ENCODE results near the gene GALNT18. TPM values are rescaled to one million over a fixed set of nuclear protein-coding genes. Genes with fewer than 3 reads are reported as not detected.
"Not testable (repeated sequence)": the region's sequence is repeated elsewhere in the genome, so short reads cannot be mapped to it uniquely, and the experiment has no call there.

GALNT18 gene
- total RNA-seq, 3 donors from 2014 or later (not counting 1 experiment from before 2014, with no cell fraction given), result 0.18 to 0.42 (median 0.38) TPM

GRCh38 chr11:11450744-11451362 is 171.0 kb downstream of the GALNT18 start:
- Histone ChIP-seq H3K36me3 (ENCODE audit: control insufficient read depth, insufficient read depth, low read length) (no peaks in the 10 kb centered on the region), H3K9me3 (ENCODE audit: control insufficient read depth, insufficient read depth, low read length) (no peaks in the 10 kb centered on the region), H3K27me3 (ENCODE audit: control insufficient read depth, insufficient read depth, low read length) (no peaks in the 10 kb centered on the region), H3K4me1 (ENCODE audit: control insufficient read depth, insufficient read depth, low read length) (no peaks in the 10 kb centered on the region), H3K4me3 (ENCODE audit: low read length) (no peak overlapping the region), H3K27ac (ENCODE audit: low read length) (no peak overlapping the region)
- DNase-seq (no peak), ATAC-seq (no peak)
- Mint-ChIP-seq H3K4me1 (peaks cover 0 to 4% of the 10 kb centered on the region in 2 donors), H3K27ac (no peak overlapping the region), H3K27me3 (ENCODE audit: low read depth in 2 of 2) (peaks cover 0 to 3% of the 10 kb centered on the region in 2 donors), H3K36me3 (no peaks in the 10 kb centered on the region), H3K9me3 (no peaks in the 10 kb centered on the region), H3K4me3 (no peak overlapping the region)
- intact Hi-C loops (cut with micrococcal nuclease), result no loop called here
- 92% methylated on average over 3 of the region's 5 CpGs for WGBS (ENCODE audit: insufficient coverage)
- TF ChIP-seq CTCF (IDR thresholded peaks at IDR 0.05), result no peak

GRCh38 chr11:11449327-11449726 is 172.5 kb downstream of the GALNT18 start:
- H3K27me3 ChIP-seq (ENCODE audit: control insufficient read depth, insufficient read depth, low read length), result no peaks in the 10 kb centered on the region
- no peaks in the 10 kb centered on the region for H3K4me1 ChIP-seq (ENCODE audit: control insufficient read depth, insufficient read depth, low read length)
- H3K36me3 ChIP-seq (ENCODE audit: control insufficient read depth, insufficient read depth, low read length), result no peaks in the 10 kb centered on the region
- H3K9me3 Mint-ChIP-seq, result no peaks in the 10 kb centered on the region
- intact Hi-C loops (cut with micrococcal nuclease), result no loop called here
- no peak overlapping the region for H3K4me3 ChIP-seq (ENCODE audit: low read length)
- ATAC-seq, result no peak
- H3K27me3 Mint-ChIP-seq (ENCODE audit: low read depth in 2 of 2), result no peaks in the 10 kb centered on the region
- no peaks in the 10 kb centered on the region for H3K9me3 ChIP-seq (ENCODE audit: control insufficient read depth, insufficient read depth, low read length)
- TF ChIP-seq CTCF (IDR thresholded peaks at IDR 0.05), result no peak
- WGBS (ENCODE audit: insufficient coverage), result 91% methylated on average over 3 of the region's 3 CpGs
- H3K27ac ChIP-seq (ENCODE audit: low read length), result no peak overlapping the region
- H3K4me1 Mint-ChIP-seq, result peaks cover 0 to 4% of the 10 kb centered on the region in 2 donors
- H3K27ac Mint-ChIP-seq, result no peak overlapping the region
- H3K36me3 Mint-ChIP-seq, result no peaks in the 10 kb centered on the region
- no peak for DNase-seq
- H3K4me3 Mint-ChIP-seq, result no peak overlapping the region

- no peak overlapping the region for H3K27ac Mint-ChIP-seq
- intact Hi-C loops (cut with micrococcal nuclease), result no loop called here
Observed at GRCh38 chr11:11448626-11449025, 173.2 kb downstream of the GALNT18 start.

GRCh38 chr11:11447601-11448000 is 174.2 kb downstream of the GALNT18 start:
- 93% methylated on average over 2 of the region's 3 CpGs for WGBS (ENCODE audit: insufficient coverage)
- intact Hi-C loops (cut with micrococcal nuclease); H3K9me3 ChIP-seq (ENCODE audit: control insufficient read depth, insufficient read depth, low read length); H3K4me3 Mint-ChIP-seq; H3K4me1 Mint-ChIP-seq; H3K9me3 Mint-ChIP-seq; H3K27ac ChIP-seq (ENCODE audit: low read length); ATAC-seq; H3K4me3 ChIP-seq (ENCODE audit: low read length); H3K27ac Mint-ChIP-seq; H3K36me3 Mint-ChIP-seq; H3K27me3 ChIP-seq (ENCODE audit: control insufficient read depth, insufficient read depth, low read length); H3K27me3 Mint-ChIP-seq (ENCODE audit: low read depth in 2 of 2); H3K36me3 ChIP-seq (ENCODE audit: control insufficient read depth, insufficient read depth, low read length); H3K4me1 ChIP-seq (ENCODE audit: control insufficient read depth, insufficient read depth, low read length); DNase-seq: not testable (repeated sequence)

More at GRCh38 chr11:11448626-11449025, 173.2 kb downstream of the GALNT18 start:
- Histone ChIP-seq H3K27ac (ENCODE audit: low read length) (no peak overlapping the region), H3K4me1 (ENCODE audit: control insufficient read depth, insufficient read depth, low read length) (no peaks in the 10 kb centered on the region), H3K4me3 (ENCODE audit: low read length) (no peak overlapping the region), H3K27me3 (ENCODE audit: control insufficient read depth, insufficient read depth, low read length) (no peaks in the 10 kb centered on the region), H3K36me3 (ENCODE audit: control insufficient read depth, insufficient read depth, low read length) (no peaks in the 10 kb centered on the region), H3K9me3 (ENCODE audit: control insufficient read depth, insufficient read depth, low read length) (no peaks in the 10 kb centered on the region)
- H3K36me3 Mint-ChIP-seq, result no peaks in the 10 kb centered on the region
- DNase-seq, result no peak
- 91% methylated on average over 12 of the region's 12 CpGs for WGBS (ENCODE audit: insufficient coverage)
- no peaks in the 10 kb centered on the region for H3K9me3 Mint-ChIP-seq
- no peak overlapping the region for H3K4me3 Mint-ChIP-seq
- H3K27me3 Mint-ChIP-seq (ENCODE audit: low read depth in 2 of 2), result no peaks in the 10 kb centered on the region
- no peak for TF ChIP-seq CTCF (IDR thresholded peaks at IDR 0.05)
- peaks cover 0 to 4% of the 10 kb centered on the region in 2 donors for H3K4me1 Mint-ChIP-seq
- ATAC-seq, result no peak

Measured in natural killer cell (primary cell).